ENCODE data around the gene GFER.
"Not testable (repeated sequence)": the region's sequence is repeated elsewhere in the genome, so short reads cannot be mapped to it uniquely, and the experiment has no call there.

GFER gene

GRCh38 chr16:1957434-1958142 is 26.4 kb upstream of the GFER start:
- DNase-seq (ENCODE audit: low read depth), result not testable (repeated sequence)

GRCh38 chr16:1958143-1958491 is 25.9 kb upstream of the GFER start:
- not testable (repeated sequence) for DNase-seq (ENCODE audit: low read depth)

- no peak for DNase-seq (ENCODE audit: low read depth)
Measured at GRCh38 chr16:1958715-1959268, 25.2 kb upstream of the GFER start.

GRCh38 chr16:1959269-1960039 is 24.5 kb upstream of the GFER start, which contains the start of gene NDUFB10:
Gene NDUFB10 (plus strand): TSS chr16:1959538. CDS start chr16:1959625, 87 bp downstream.
- DNase-seq (ENCODE audit: low read depth), result peak; percentile 89

- peak; percentile 32 for DNase-seq (ENCODE audit: low read depth)
Measured at GRCh38 chr16:1960665-1961630, 23.0 kb upstream of the GFER start.

GRCh38 chr16:1961651-1962067 is 22.3 kb upstream of the GFER start:
- no peak for DNase-seq (ENCODE audit: low read depth)

- not testable (repeated sequence) for DNase-seq (ENCODE audit: low read depth)
Measured at GRCh38 chr16:1962161-1963153, 21.5 kb upstream of the GFER start.

GRCh38 chr16:1963806-1964505 is 20.0 kb upstream of the GFER start:
- no peak for DNase-seq (ENCODE audit: low read depth)

- DNase-seq (ENCODE audit: low read depth), result peak; percentile 98
Measured at GRCh38 chr16:1964506-1965395, 19.2 kb upstream of the GFER start, which contains the start of gene RPS2. Gene RPS2 (minus strand): TSS chr16:1964826. CDS start chr16:1964625, 201 bp downstream.

- DNase-seq (ENCODE audit: low read depth), result no peak
Measured at GRCh38 chr16:1965396-1966001, 18.5 kb upstream of the GFER start.

- DNase-seq (ENCODE audit: low read depth), result no peak
Measured at GRCh38 chr16:1966460-1966859, 17.5 kb upstream of the GFER start, which contains the start of gene RNF151. Gene RNF151 (plus strand): TSS chr16:1966856. CDS start chr16:1966882, 26 bp downstream.

- no peak for DNase-seq (ENCODE audit: low read depth)
Measured at GRCh38 chr16:1968146-1968953, 15.6 kb upstream of the GFER start.

GRCh38 chr16:1971796-1972489 is 12.1 kb upstream of the GFER start, which contains the start of gene TBL3:
Gene TBL3 (plus strand): TSS chr16:1972053. CDS start chr16:1972165, 112 bp downstream.
- DNase-seq (ENCODE audit: low read depth), result peak; percentile 93

GRCh38 chr16:1972490-1972877 is 11.5 kb upstream of the GFER start:
- DNase-seq (ENCODE audit: low read depth), result no peak

- no peak for DNase-seq (ENCODE audit: low read depth)
Measured at GRCh38 chr16:1973461-1974156, 10.4 kb upstream of the GFER start.
